ENCODE results near the gene ADAMTS2.

Gene ADAMTS2

GRCh38 chr5:179269781-179270543, 75.3 kb downstream of the ADAMTS2 start:
- no peak overlapping the region for H3K27ac ChIP-seq (ENCODE audit: low read length)
- no peaks in the 10 kb centered on the region for H3K79me2 ChIP-seq (ENCODE audit: insufficient read depth, low read length)
- no peak for ATAC-seq (ENCODE audit: insufficient read depth, low read depth)
- H2AFZ ChIP-seq (ENCODE audit: low read depth, low read length) = no peak overlapping the region
- H3K4me3 ChIP-seq (ENCODE audit: low read depth in 1 of 2, low read length in 2 of 2) = no peak overlapping the region
- no peaks in the 10 kb centered on the region for H3K9me3 ChIP-seq (ENCODE audit: insufficient read depth, low read length, severe bottlenecking)
- no peak for DNase-seq
- H3K27me3 ChIP-seq (ENCODE audit: insufficient read depth, low read length, poor library complexity) = no peaks in the 10 kb centered on the region
- no peak for TF ChIP-seq CTCF (IDR thresholded peaks at IDR 0.05; ENCODE audit: borderline replicate concordance, extremely low read depth, low read length, poor library complexity, severe bottlenecking)
- TF ChIP-seq EZH2 (IDR thresholded peaks at IDR 0.05; ENCODE audit: borderline replicate concordance, low read depth, low read length, severe bottlenecking) = no peak
- H3K4me2 ChIP-seq (ENCODE audit: insufficient read depth, low read length) = no peak overlapping the region
- H3K4me1 ChIP-seq (ENCODE audit: insufficient read depth, low read length) = no peaks in the 10 kb centered on the region
- no peaks in the 10 kb centered on the region for H3K36me3 ChIP-seq (ENCODE audit: insufficient read depth, low read length)
- H3K9ac ChIP-seq (ENCODE audit: low read depth, low read length) = no peak overlapping the region
- H4K20me1 ChIP-seq (ENCODE audit: insufficient read depth, low read length) = no peaks in the 10 kb centered on the region

- no peaks in the 10 kb centered on the region for H3K36me3 ChIP-seq (ENCODE audit: insufficient read depth, low read length)
- no peaks in the 10 kb centered on the region for H3K79me2 ChIP-seq (ENCODE audit: insufficient read depth, low read length)
- no peak for TF ChIP-seq EZH2 (IDR thresholded peaks at IDR 0.05; ENCODE audit: borderline replicate concordance, low read depth, low read length, severe bottlenecking)
- no peak for TF ChIP-seq CTCF (IDR thresholded peaks at IDR 0.05; ENCODE audit: borderline replicate concordance, extremely low read depth, low read length, poor library complexity, severe bottlenecking)
- ATAC-seq (ENCODE audit: insufficient read depth, low read depth) (no peak), DNase-seq (no peak)
- no peaks in the 10 kb centered on the region for H4K20me1 ChIP-seq (ENCODE audit: insufficient read depth, low read length)
- H3K4me3 ChIP-seq (ENCODE audit: low read depth in 1 of 2, low read length in 2 of 2) = no peak overlapping the region
- no peak overlapping the region for H2AFZ ChIP-seq (ENCODE audit: low read depth, low read length)
- H3K27ac ChIP-seq (ENCODE audit: low read length) = no peak overlapping the region
- H3K4me1 ChIP-seq (ENCODE audit: insufficient read depth, low read length) = no peaks in the 10 kb centered on the region
- no peaks in the 10 kb centered on the region for H3K9me3 ChIP-seq (ENCODE audit: insufficient read depth, low read length, severe bottlenecking)
- H3K9ac ChIP-seq (ENCODE audit: low read depth, low read length) = no peak overlapping the region
- no peak overlapping the region for H3K4me2 ChIP-seq (ENCODE audit: insufficient read depth, low read length)
- H3K27me3 ChIP-seq (ENCODE audit: insufficient read depth, low read length, poor library complexity) = no peaks in the 10 kb centered on the region
These were observed 76.1 kb downstream of the ADAMTS2 start for GRCh38 chr5:179268966-179269693.

GRCh38 chr5:179268399-179268952, 76.8 kb downstream of the ADAMTS2 start:
- no peak for DNase-seq
- no peak overlapping the region for H3K4me3 ChIP-seq (ENCODE audit: low read depth in 1 of 2, low read length in 2 of 2)
- no peak overlapping the region for H3K27ac ChIP-seq (ENCODE audit: low read length)
- H3K36me3 ChIP-seq (ENCODE audit: insufficient read depth, low read length) = no peaks in the 10 kb centered on the region
- H3K9ac ChIP-seq (ENCODE audit: low read depth, low read length) = no peak overlapping the region
- H4K20me1 ChIP-seq (ENCODE audit: insufficient read depth, low read length) = no peaks in the 10 kb centered on the region
- TF ChIP-seq CTCF (IDR thresholded peaks at IDR 0.05; ENCODE audit: borderline replicate concordance, extremely low read depth, low read length, poor library complexity, severe bottlenecking) = no peak
- TF ChIP-seq EZH2 (IDR thresholded peaks at IDR 0.05; ENCODE audit: borderline replicate concordance, low read depth, low read length, severe bottlenecking) = no peak
- H3K4me2 ChIP-seq (ENCODE audit: insufficient read depth, low read length) = no peak overlapping the region
- no peaks in the 10 kb centered on the region for H3K27me3 ChIP-seq (ENCODE audit: insufficient read depth, low read length, poor library complexity)
- H3K9me3 ChIP-seq (ENCODE audit: insufficient read depth, low read length, severe bottlenecking) = no peaks in the 10 kb centered on the region
- ATAC-seq (ENCODE audit: insufficient read depth, low read depth) = no peak
- no peak overlapping the region for H2AFZ ChIP-seq (ENCODE audit: low read depth, low read length)
- no peaks in the 10 kb centered on the region for H3K79me2 ChIP-seq (ENCODE audit: insufficient read depth, low read length)
- H3K4me1 ChIP-seq (ENCODE audit: insufficient read depth, low read length) = no peaks in the 10 kb centered on the region

All from DND-41 (cell line).